NCI-H2227 (cell line): ENCODE results near the gene TRIM17.

Experiments
- DNase-seq: peaks from one replicate; lab custom pipeline; 2025; ENCODE audit not compliant: unreplicated experiment; lab: John Stamatoyannopoulos, UW

TRIM17 gene

DNA sequence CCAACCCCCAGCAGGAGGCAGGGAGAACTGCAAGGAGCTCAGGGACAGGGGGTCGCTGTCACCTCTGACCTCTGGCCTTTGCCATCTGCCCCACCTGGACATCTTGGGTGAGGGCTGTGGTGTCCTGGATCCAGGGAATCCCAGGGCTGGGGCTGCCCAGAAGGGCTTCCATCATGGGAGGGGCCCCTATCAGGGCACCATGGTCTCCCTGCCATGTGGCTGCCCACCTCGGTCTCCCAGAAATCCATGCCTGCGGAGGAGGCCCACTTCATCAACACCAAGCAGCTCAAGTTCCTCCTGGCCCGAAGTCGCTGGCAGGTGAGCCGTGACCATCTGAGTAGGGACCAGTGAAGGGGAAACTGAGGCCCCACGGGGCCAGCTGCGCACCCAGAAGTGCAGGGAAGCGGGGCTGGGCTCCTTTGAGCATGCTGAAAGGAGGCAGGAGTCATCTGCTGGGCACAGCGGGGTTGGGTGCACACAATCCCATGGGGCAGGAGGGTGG, 46.2 kb downstream of the TRIM17 start:
- DNase-seq: no peak

- DNase-seq: no peak
Measured at GRCh38 chr1:228369608-228370438, 46.8 kb downstream of the TRIM17 start.

- DNase-seq: no peak
Measured at GRCh38 chr1:228368801-228369607, 47.7 kb downstream of the TRIM17 start.

GRCh38 chr1:228367798-228368791, 48.6 kb downstream of the TRIM17 start:
- DNase-seq: no peak

- no peak for DNase-seq
Measured at GRCh38 chr1:228366866-228367741, 49.6 kb downstream of the TRIM17 start.

DNA sequence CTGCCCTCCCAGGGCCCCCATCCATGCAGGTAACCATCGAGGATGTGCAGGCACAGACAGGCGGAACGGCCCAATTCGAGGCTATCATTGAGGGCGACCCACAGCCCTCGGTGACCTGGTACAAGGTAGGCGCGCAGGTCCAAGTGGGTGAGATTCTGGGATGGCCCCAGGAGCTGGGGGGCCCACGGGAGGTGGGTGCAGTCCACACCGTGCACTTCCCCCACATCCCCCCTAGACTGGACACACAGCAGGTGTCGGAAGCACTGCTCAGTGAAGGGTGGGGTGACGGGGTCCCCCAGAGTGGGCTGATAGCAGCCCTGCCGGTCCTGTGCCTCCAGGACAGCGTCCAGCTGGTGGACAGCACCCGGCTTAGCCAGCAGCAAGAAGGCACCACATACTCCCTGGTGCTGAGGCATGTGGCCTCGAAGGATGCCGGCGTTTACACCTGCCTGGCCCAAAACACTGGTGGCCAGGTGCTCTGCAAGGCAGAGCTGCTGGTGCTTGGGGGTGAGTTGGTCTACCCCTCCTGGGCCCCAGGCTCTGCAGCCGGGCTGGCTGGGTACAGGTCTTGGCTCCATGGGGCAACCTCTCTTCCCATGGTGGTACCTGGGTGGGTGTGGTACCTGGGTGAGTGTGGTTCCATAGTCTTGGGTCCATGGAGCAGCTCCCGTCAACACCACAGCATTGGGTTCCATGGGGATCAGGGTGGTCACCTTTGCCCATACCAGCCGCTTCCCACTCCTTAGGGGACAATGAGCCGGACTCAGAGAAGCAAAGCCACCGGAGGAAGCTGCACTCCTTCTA, 50.4 kb downstream of the TRIM17 start:
- DNase-seq: no peak

- no peak for DNase-seq
Measured at GRCh38 chr1:228365271-228366061, 51.2 kb downstream of the TRIM17 start.

- no peak for DNase-seq
Measured at GRCh38 chr1:228364706-228365213, 51.9 kb downstream of the TRIM17 start.

DNA sequence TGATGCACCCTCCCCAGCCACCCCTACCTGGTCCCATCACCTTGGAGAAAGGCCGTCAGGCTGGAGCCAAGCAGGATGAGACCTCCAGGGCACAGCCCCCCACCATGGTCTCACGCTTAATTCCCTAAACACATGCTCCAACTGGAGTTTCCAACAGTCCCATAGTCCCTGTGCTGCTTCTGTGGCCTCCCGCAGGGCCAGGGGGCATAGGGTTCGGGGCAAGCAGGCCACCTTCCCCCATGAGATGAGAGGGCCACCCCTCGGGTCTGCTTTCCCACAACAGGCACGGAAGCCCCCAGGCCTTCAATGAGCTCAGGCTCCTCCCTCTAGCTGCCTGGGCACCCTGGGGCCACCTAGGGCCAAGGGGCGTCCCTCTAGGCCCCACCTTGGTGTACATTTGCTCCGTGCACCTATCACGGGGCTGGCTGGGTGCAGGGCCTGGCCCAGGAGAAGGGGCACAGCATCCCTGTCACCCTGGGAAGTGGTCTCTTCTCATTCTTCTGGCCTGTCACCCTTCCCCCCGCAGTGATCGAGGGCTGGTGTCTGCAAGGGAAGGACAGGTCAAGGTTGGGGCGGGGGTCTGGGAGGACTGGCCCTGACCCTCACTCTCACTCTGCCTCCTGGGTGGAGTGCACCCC, 52.5 kb downstream of the TRIM17 start:
- DNase-seq: no peak

- DNase-seq: no peak
Measured at GRCh38 chr1:228363686-228364067, 53.0 kb downstream of the TRIM17 start.

DNA sequence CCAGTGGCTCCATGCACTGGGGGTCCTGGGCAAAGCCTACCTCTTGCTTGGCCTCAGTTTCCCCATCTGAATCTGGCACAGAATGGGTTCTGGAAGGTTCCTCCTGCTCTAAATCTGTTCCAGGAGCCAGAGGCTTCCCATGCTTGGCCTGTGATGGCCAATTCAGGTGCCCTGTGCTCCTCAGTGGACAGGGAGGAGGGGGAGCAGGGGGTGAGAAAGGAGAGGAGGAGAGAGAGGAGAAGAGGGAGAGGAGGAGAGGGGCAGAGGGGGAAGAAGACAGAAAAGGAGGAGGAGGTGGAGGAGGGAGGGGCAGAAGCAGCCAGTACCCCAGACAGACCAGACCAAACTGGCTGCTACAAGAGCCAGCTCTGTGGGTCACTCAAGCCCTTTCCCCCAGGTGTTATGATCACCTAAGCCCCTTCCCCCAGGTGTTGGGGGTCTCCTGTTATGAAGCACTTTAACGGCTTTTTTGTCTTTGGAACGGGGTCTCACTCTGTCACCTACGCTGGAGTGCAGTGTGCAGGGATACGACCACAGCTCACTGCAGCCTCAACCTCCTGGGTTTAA, 53.7 kb downstream of the TRIM17 start:
- DNase-seq: no peak

DNA sequence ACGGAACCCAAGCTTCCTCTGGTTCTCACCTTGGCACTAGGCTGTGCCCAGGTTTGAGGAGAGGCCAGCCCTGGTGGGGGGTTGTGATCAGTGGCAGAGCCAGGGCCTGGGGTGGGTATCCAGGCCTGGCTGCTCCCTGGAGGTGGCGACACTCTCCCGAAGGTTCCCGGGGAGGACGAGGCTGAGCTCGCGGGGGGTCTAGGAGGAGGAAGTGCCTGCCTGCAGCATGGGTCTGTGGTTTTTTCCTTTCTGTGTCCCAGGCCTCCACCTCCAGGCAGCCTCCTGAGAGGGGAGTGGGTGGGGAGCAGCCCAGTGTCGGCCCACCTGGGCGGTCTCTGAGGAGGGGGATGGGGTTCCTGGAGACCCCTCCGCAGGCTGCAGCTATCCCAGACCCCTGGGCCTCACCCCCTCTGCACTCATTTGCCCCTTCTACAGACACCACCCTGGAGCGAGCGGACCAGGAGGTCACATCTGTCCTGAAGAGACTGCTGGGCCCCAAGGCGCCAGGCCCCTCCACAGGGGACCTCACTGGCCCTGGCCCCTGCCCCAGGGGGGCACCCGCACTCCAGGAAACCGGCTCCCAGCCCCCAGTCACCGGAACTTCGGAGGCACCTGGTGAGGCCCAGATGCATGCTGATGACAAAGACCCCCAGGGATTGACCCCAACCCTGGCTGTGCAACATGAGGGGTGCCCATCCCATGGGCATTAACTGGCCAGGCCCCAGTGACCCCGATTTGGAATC, 54.3 kb downstream of the TRIM17 start:
- DNase-seq: no peak

DNA sequence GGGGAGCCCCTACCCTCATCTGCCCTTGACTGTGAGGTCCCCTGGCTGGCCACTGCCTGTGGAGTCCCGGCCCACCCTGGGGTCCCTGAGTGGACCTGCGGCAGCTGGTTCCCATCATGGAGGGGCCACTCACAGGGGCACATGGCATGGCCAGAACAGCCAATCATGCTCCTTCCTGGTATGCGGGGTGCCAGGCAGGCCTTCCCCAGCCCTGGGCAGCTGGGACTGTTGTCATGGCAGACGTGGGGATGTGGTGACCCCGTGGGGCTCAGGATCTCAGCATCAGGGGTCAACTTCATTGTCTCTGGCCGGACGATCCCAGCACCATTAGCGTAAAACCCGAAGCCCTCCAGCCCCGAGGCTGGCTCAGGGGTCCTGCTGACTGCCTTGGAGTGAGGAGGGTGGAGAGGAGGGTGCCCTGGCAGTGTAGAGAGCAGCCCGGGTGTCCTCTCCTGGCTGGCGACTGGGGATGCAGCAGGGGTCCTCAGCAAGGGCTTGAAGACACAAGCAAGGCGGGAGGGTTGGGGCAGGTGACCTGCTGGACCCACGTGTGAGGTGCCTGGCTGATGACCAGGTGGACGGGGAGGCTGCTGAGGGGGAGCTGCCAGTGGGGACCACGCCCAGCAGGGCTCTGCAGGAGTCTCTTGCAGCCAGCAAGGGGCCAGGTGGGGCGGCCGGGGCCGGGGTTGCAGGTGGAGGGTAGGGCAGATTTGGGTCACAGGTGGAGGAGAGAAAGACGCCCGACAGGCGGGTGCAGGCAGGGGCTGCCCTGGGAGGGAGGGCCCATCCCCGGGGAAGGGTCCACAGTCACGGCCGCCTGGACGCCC, 55.1 kb downstream of the TRIM17 start:
- DNase-seq: no peak

- no peak for DNase-seq
Measured at GRCh38 chr1:228360533-228361313, 55.9 kb downstream of the TRIM17 start.
